Ectodermal cell (in vitro differentiated cells): ENCODE results near the gene HSPA8.
A peak's percentile ranks its signal among the peaks of the same experiment; 100 is the strongest.

Experiments
- H3K27ac ChIP-seq: 2 replicates; pipeline ENCODE4 v1.7.0; 2013; ENCODE audit warnings: mild to moderate bottlenecking, low read depth, low read length; ENCODE audit not compliant: insufficient read depth, poor library complexity, severe bottlenecking
- H3K27me3 ChIP-seq: 2 replicates; pipeline ENCODE4 v1.7.0; 2013; ENCODE audit warnings: mild to moderate bottlenecking, low read length; ENCODE audit not compliant: insufficient read depth, control insufficient read depth, poor library complexity, severe bottlenecking
- H3K36me3 ChIP-seq: one replicate; pipeline ENCODE4 v1.7.0; 2013; ENCODE audit warnings: low read length; ENCODE audit not compliant: control insufficient read depth, insufficient read depth
- H3K4me1 ChIP-seq: one replicate; pipeline ENCODE4 v1.7.0; 2013; ENCODE audit warnings: low read length; ENCODE audit not compliant: control insufficient read depth, insufficient read depth
- H3K4me3 ChIP-seq: 2 replicates; pipeline ENCODE4 v1.7.0; 2013; ENCODE audit warnings: low read depth, low read length, control low read depth; ENCODE audit not compliant: insufficient read depth
- H3K9me3 ChIP-seq: 2 replicates; pipeline ENCODE4 v1.7.0; 2013; ENCODE audit warnings: mild to moderate bottlenecking, low read length, moderate library complexity; ENCODE audit not compliant: control insufficient read depth
- WGBS, 2 experiments: methylation state at CpG; one replicate each; pipeline ENCODE4 v1.1.7; 2013; ENCODE audit warnings: missing lambda C conversion rate in 2 of 2; 5-methylcytosine and 5-hydroxymethylcytosine counted together

The HSPA8 gene

DNA sequence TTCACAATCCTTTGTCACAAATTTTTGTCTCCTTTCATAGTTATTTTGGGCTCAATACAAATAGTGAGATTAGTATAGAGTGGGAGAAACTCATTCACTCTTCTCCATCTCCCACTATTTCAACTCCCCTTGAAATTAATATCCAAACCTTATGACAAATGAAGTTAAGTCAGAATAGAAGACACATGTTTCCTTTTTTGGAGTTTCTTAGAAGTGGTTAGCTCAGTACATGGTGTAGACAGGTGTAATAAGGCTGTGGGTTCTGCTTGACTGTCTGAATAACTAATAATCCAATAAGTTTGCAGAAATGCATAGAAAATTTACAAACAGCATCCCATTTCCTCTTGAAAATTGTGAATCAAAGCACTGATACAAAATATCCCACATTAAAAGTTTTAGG lies 10.8 kb upstream of the HSPA8 start:
- Histone ChIP-seq H3K4me1 (no peaks in the 10 kb centered on the region), H3K4me3 (no peak overlapping the region), H3K36me3 (no peaks in the 10 kb centered on the region), H3K27ac (no peak overlapping the region), H3K27me3 (no peaks in the 10 kb centered on the region), H3K9me3 (no peaks in the 10 kb centered on the region)

DNA sequence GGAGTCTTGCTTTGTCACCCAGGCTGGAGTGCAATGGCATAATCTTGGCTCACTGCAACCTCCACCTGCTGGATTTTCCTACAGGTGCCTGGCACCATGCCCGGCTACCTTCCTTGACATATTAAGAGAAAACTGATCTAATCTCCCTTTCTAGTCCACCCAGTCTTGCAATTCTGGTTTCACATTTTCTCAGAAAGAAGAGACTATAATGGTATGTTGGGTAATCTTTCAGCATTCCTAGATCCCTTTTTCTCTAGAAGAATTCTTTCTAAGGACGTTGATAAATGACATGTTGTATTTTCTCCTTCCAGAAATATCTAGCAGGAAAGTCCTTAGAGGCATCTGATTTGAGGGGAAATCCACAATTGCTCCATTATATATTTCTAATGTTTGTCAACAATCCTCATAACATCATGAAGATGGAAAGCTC lies 10.4 kb upstream of the HSPA8 start:
- Histone ChIP-seq H3K27ac (no peak overlapping the region), H3K4me1 (no peaks in the 10 kb centered on the region), H3K9me3 (no peaks in the 10 kb centered on the region), H3K27me3 (no peaks in the 10 kb centered on the region), H3K4me3 (no peak overlapping the region), H3K36me3 (no peaks in the 10 kb centered on the region)
- 92 to 98% methylated on average over 1 to 2 of the region's 2 CpGs for WGBS, 2 experiments

DNA sequence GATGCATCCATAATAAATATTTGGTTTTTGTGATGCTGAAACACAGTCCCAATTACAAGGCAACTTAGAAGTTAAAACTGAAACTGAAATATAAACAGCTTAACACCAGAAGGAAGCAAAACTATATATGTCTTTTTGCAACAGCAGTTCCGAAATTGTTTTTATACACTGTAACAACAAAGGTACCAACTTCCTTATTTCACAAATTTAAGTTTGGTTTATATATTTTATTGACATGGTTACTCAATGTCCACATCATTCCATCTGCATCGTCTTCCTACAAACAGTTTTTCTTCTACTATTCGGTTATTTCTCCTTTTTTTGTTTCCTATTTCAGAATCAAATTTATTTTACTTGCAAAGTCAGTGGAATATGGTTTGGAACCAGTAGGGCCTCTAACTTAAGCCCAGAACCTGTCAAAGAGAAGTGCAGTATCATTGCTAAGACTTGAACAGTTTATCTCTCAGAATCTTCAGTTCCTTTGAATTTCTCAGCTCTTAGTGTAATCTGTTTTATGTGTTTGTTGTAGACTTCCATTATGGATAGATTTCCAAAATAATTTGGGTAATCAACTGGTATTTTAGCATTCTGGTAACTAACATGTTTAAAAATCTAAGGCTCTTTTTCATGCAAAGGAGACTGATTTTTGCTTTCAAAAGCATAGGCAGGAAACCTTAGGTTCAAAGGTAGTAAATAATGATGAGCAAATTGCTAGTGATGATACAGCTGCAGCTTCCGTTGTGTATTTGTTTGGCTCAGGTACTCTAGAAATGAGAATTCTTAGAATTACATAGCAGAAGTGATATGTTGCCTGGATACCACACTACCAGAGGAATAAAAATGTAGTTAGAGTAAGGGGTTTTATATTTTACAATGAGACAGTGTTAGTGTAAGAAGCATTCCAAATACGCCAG lies 8.2 kb upstream of the HSPA8 start:
- Histone ChIP-seq H3K9me3 (no peaks in the 10 kb centered on the region), H3K4me1 (no peaks in the 10 kb centered on the region), H3K27me3 (no peaks in the 10 kb centered on the region), H3K36me3 (no peaks in the 10 kb centered on the region), H3K27ac (no peak overlapping the region), H3K4me3 (no peak overlapping the region)
- WGBS, 2 experiments = 91 to 97% methylated on average over 5 of the region's 5 CpGs

DNA sequence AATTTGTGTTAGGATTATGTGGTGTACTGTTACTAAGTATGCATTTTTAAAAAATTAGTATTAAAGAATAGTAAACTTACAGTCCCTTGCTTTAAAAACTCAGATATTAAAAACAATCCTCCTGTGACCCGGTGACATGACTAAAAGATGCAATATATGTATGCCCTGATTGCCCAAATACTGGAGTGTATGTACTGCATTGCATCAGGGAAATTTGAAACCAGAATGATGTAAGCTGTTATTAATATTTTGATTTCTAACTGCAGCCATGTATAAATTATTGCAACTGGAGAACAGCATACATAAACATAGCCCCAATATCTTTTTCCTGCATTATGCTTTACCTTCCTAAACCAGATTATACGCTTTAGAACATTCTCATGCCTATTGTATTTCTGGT lies 3.7 kb upstream of the HSPA8 start:
- peaks cover 4% of the 10 kb centered on the region for H3K36me3 ChIP-seq
- H3K27me3 ChIP-seq = no peaks in the 10 kb centered on the region
- peaks cover 7% of the 10 kb centered on the region for H3K4me1 ChIP-seq
- H3K9me3 ChIP-seq = no peaks in the 10 kb centered on the region
- H3K27ac ChIP-seq = no peak overlapping the region
- no peak overlapping the region for H3K4me3 ChIP-seq
- WGBS, 2 experiments = 93 to 100% methylated on average over 2 of the region's 2 CpGs

DNA sequence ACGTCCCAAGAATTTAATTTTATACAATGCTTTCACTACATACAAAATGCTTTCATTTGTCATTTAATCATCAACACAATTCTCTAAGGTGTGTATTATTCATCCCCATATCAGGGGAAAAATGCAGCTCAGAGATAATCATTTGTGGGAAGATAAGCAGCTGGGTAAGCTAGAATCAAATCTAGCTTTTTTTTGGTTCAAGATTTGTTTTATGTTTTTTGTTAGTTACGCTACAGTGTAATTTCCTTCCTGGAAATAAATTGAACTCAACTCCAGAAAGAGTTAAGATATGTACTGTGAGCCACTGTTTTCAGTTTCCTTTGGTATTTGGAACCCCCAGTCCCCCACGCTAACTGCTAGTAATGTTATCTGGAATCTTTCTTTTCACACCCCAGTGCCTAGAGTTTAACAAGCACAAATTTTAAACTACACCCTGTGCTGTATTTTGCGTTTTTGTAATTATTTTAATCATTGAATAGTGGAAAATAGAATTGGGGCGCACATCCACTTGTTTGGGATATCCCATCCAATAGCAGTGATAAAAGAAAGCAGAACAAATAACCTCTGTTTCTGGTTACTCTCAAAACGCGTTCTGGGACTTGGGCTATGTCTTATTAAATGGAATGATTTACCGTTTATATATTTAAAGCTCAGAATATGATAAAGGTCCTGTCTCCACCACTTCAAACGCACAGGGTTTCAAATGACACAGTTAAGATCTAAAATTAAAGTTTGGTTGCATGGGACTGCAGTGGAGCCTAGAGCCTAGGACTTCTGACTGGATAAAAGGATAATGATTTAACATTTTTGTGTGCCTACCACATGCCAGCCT lies 2.1 kb upstream of the HSPA8 start:
- no peaks in the 10 kb centered on the region for H3K9me3 ChIP-seq
- WGBS, 2 experiments = 85 to 92% methylated on average over 6 to 9 of the region's 9 CpGs
- peaks cover 18% of the 10 kb centered on the region for H3K36me3 ChIP-seq
- H3K27ac ChIP-seq = peak overlapping the region; percentile 100
- peak overlapping the region; percentile 99 for H3K4me3 ChIP-seq
- H3K4me1 ChIP-seq = peaks cover 20% of the 10 kb centered on the region
- no peaks in the 10 kb centered on the region for H3K27me3 ChIP-seq

DNA sequence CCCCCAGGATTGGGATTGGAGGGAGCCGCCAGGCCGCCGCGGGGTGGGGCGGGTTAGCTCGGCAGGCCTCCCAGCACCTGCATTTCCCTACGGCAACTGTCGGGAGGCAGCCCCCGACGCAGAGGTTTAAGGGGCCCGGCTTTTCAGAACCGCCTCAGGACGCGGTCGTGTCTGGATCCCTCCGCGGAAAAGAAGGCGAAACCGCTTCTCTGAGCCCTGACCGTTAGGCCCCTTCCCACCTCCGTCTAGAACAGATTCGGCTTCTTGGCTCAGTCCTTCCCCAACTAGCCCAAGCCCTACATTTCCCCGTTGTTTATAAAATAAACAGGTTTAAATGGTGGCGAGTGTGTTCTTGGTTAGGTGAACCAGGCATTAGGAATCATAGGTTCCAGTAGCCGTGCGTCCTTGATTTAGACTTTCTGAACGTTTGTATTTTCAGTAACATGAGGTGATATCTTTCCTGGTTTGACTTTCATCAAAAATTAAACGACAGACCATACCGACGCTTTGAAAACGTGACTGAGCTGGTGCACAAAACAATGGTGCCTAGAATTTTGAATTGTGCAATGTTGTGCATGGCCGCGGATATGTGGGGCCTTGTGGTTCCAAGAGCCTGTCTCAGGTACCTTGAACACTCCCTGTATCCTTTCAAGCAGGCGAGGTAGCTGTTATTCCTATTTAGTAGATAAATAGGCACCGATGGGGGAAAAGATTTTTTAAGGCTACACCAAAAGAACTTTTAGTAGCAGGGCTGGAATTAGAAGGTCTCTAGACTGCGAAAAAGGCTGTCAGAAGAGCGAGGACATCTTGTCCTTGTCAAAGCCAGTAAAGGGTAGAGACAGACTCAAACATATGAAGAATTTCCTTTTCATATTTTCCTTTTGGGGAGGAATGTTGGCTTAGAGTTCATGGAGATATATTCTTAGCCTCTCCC lies 1.2 kb upstream of the HSPA8 start:
- Histone ChIP-seq H3K36me3 (peaks cover 26% of the 10 kb centered on the region), H3K27ac (peak overlapping the region; percentile 100), H3K9me3 (no peaks in the 10 kb centered on the region), H3K4me1 (peaks cover 24% of the 10 kb centered on the region), H3K27me3 (no peaks in the 10 kb centered on the region), H3K4me3 (peak overlapping the region; percentile 99)
- WGBS, 2 experiments = 7 to 8% methylated on average over 35 to 37 of the region's 37 CpGs

DNA sequence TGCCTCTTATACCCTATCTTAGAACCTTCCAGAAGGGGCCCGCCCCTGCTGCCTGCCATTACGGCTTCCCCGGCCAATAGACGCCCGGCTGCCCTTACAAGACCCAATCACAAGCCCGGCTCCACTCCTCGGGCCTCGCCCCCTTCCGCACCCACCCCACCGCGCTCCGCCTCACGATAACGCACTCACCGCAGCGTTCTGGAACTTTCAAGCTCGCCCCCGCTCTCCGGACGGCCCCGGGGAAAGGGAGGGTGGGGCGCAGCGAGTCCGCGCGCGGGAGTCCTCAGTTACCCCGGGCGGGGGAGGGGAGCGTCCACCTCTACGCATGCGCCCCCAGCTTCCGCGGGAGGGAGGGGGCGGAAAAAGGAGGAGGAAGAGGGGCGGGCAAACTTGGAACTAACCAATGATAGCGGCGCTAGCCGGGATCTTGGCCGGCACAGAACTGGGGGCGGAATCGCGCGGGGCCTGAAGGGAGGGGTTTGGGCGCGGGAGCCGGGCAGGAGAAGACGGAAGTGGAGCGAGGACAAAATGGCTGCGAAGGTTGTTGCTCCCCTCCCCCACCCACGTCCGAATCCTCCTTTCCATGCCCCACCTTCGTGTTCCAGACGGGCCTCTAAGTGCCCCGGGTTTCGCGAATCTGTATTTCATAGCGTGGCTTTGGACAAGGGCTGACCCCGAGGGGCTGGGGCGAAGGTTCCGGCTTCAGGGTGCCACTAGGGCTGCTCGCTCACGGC lies 389 bp upstream of the HSPA8 start:
- Histone ChIP-seq H3K4me3 (peak overlapping the region; percentile 99), H3K4me1 (peaks cover 29% of the 10 kb centered on the region), H3K36me3 (peaks cover 35% of the 10 kb centered on the region), H3K9me3 (no peaks in the 10 kb centered on the region), H3K27me3 (no peaks in the 10 kb centered on the region), H3K27ac (peak overlapping the region; percentile 100)
- WGBS, 2 experiments = 0 to 1% methylated on average over 63 of the region's 63 CpGs

DNA sequence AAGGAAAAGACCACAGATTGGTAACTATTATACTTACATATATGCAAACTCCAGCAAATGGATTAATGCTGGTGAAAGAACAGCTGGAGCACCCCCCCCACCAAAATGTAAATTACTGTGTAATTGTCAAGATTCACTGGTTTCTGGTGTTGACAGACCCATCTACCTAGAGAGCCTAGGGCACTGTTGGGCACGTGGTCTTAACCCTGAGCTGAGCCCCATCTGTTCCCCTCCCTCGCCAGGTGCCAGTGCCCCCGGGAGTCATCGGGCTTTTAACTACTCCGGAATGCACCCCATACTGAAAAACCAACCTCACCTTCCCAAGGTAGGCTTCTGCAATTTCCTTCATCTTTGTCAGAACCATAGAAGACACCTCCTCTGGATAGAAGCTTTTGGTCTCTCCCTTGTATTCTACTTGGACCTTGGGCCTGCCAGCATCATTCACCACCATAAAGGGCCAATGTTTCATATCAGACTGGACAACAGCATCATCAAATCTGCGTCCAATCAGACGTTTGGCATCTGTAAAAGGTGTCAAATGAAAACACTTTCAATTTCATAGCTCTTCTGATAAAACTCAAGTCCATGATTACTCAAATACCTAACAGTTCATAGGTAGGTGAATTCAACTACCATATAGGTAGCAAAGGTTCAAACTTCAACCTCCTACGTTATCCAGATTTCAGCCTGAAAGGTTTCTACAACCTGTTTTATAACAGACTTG lies 1.5 kb downstream of the HSPA8 start:
- H3K27me3 ChIP-seq = no peaks in the 10 kb centered on the region
- WGBS, 2 experiments = 16 to 20% methylated on average over 8 of the region's 8 CpGs
- H3K27ac ChIP-seq = no peak overlapping the region
- H3K4me1 ChIP-seq = peaks cover 29% of the 10 kb centered on the region
- H3K36me3 ChIP-seq = peaks cover 43% of the 10 kb centered on the region
- no peaks in the 10 kb centered on the region for H3K9me3 ChIP-seq
- peak overlapping the region; percentile 99 for H3K4me3 ChIP-seq
